ENCODE results near the gene SLC6A16.

DNA sequence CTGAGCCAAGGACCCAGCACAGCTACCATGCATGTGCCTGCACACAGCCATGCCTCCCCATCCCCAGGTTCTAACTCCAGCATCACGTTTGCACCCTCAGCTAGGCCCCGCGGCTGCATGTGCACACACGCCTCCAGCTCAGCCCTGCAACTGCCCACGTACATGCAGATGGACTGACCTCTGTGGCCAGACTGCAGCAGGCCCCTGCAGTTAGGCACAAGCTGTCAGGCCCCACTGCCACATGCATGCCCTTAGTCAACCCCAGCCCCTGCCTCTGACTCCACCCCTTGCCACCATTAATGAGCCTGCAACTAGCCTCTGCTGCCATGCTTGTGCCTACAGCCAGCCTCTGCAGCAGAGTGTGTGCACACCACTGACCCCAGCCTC, 23.1 kb downstream of the SLC6A16 start:
- TF ChIP-seq, protein P1, sequence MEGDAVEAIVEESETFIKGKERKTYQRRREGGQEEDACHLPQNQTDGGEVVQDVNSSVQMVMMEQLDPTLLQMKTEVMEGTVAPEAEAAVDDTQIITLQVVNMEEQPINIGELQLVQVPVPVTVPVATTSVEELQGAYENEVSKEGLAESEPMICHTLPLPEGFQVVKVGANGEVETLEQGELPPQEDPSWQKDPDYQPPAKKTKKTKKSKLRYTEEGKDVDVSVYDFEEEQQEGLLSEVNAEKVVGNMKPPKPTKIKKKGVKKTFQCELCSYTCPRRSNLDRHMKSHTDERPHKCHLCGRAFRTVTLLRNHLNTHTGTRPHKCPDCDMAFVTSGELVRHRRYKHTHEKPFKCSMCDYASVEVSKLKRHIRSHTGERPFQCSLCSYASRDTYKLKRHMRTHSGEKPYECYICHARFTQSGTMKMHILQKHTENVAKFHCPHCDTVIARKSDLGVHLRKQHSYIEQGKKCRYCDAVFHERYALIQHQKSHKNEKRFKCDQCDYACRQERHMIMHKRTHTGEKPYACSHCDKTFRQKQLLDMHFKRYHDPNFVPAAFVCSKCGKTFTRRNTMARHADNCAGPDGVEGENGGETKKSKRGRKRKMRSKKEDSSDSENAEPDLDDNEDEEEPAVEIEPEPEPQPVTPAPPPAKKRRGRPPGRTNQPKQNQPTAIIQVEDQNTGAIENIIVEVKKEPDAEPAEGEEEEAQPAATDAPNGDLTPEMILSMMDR (IDR thresholded peaks at IDR 0.05; ENCODE audit: poor library complexity), result no peak
- no peak for TF ChIP-seq EZH2 (IDR thresholded peaks at IDR 0.05; ENCODE audit: borderline replicate concordance)

Data from hepatocyte (in vitro differentiated cells).